Gastrocnemius medialis (tissue), 4 donors: ENCODE results near the gene CCDC93. TPM values are rescaled to one million over a fixed set of nuclear protein-coding genes. Genes with fewer than 3 reads are reported as not detected.

ENCODE experiments used
- ATAC-seq, 2 donors: fragments of 150-250 bp; one replicate each; pipeline ENCODE4 v1.9.1; 2016
- DNase-seq, 2 donors: peaks; one replicate each; pipeline ENCODE4 v3.0.0-alpha.2; 2019
- H3K27ac ChIP-seq, 4 donors: fragments of 200-600 bp; sonication (generic); 1 replicate in 1 of 4; 2 replicates in 3 of 4; pipeline ENCODE4 v1.5.1; 2016 to 2018; ENCODE audit warnings: mild to moderate bottlenecking in 2 of 4, moderate library complexity in 1 of 4
- H3K27me3 ChIP-seq, 3 donors: fragments of 200-600 bp; sonication (generic) in 2 of 3; 1 replicate in 1 of 3; 2 replicates in 2 of 3; pipeline versions ENCODE4 v1.5.1 to v1.6.0; 2016 to 2019; ENCODE audit warnings: mild to moderate bottlenecking in 1 of 3, moderate library complexity in 1 of 3
- H3K36me3 ChIP-seq, 2 donors: fragments of 200-600 bp; sonication (generic) in 1 of 2; one replicate each; pipeline ENCODE4 v1.5.1; 2017 to 2018
- H3K4me1 ChIP-seq, 2 donors: fragments of 200-600 bp; sonication (generic) in 1 of 2; one replicate each; pipeline ENCODE4 v1.5.1; 2016 to 2017; ENCODE audit warnings: mild to moderate bottlenecking in 2 of 2
- H3K4me3 ChIP-seq, 4 donors: fragments of 200-600 bp; sonication (generic) in 3 of 4; 1 replicate in 1 of 4; 2 replicates in 3 of 4; pipeline ENCODE4 v1.5.1; 2016 to 2019; ENCODE audit warnings: mild to moderate bottlenecking in 2 of 4
- H3K9me3 ChIP-seq, 3 donors: fragments of 200-600 bp; sonication (generic) in 2 of 3; 1 replicate in 1 of 3; 2 replicates in 2 of 3; pipeline ENCODE4 v1.5.1; 2016 to 2019
- CTCF ChIP-seq, 5 experiments: fragments of 450-650 bp in 3 of 5; fragments of 200-600 bp in 2 of 5; sonication (generic) in 2 of 5; IDR thresholded peaks in 4 of 5; conservative IDR thresholded peaks in 1 of 5; 1 replicate in 4 of 5; 2 replicates in 1 of 5; pipeline ENCODE4 v1.5.1; 2016 to 2019; ENCODE audit warnings: antibody characterized with exemption in 5 of 5, mild to moderate bottlenecking in 3 of 5, moderate library complexity in 3 of 5
- POLR2A ChIP-seq, 2 donors: fragments of 450-650 bp; IDR thresholded peaks; one replicate each; pipeline ENCODE4 v1.6.1; 2017; ENCODE audit warnings: antibody characterized with exemption in 2 of 2, mild to moderate bottlenecking in 2 of 2, moderate library complexity in 2 of 2
- in situ Hi-C, 4 donors: fragments of 200-750 bp; cut with MboI; loops; one replicate each; pipeline versions ENCODE4 v1.15.0 to v1.8.0; 2017; ENCODE audit warnings: low sequenced_read_pairs in 4 of 4
- intact Hi-C: fragments of 100-400 bp; cut with DNase I; formaldehyde crosslinking; loops from one replicate; pipeline ENCODE4 v1.15.1; 2023; ENCODE audit warnings: low total_unique reads
- total RNA-seq, 4 donors: library from RNA; depleted of rRNA; stranded (reverse); fragments of >200 nt; gene quantifications; one replicate each; pipeline versions ENCODE4 v1.1.0 to v1.2.3, GENCODE V29; 2016

The CCDC93 gene
- total RNA-seq, 4 donors from 2014 or later, result 9.6 to 13.6 (median 12.8) TPM

GRCh38 chr2:117952701-117953100, 61.2 kb downstream of the CCDC93 start:
- H3K4me1 ChIP-seq, result no peaks in the 10 kb centered on the region
- in situ Hi-C loops, result no loop called here
- TF ChIP-seq POLR2A (IDR thresholded peaks at IDR 0.05) (no peak), CTCF (IDR thresholded peaks at IDR 0.05 in 4 of 5, conservative IDR thresholded peaks at IDR 0.05 in 1 of 5) (no peak)

GRCh38 chr2:117952228-117952627, 61.6 kb downstream of the CCDC93 start:
- Histone ChIP-seq H3K36me3 (peaks cover 7 to 94% of the 10 kb centered on the region in 2 donors), H3K9me3 (no peaks in the 10 kb centered on the region), H3K27me3 (no peaks in the 10 kb centered on the region), H3K4me1 (no peaks in the 10 kb centered on the region), H3K4me3 (no peak overlapping the region), H3K27ac (no peak overlapping the region)
- ATAC-seq (no peak), DNase-seq (no peak)
- no peak for TF ChIP-seq POLR2A (IDR thresholded peaks at IDR 0.05)
- no peak for TF ChIP-seq CTCF (IDR thresholded peaks at IDR 0.05 in 4 of 5, conservative IDR thresholded peaks at IDR 0.05 in 1 of 5)
- in situ Hi-C loops (no loop called here), intact Hi-C loops (no loop called here)

More at GRCh38 chr2:117952701-117953100, 61.2 kb downstream of the CCDC93 start:
- no peak overlapping the region for H3K27ac ChIP-seq
- no peaks in the 10 kb centered on the region for H3K9me3 ChIP-seq
- no peak overlapping the region for H3K4me3 ChIP-seq
- no peak for DNase-seq
- H3K36me3 ChIP-seq, result peaks cover 7 to 97% of the 10 kb centered on the region in 2 donors
- intact Hi-C loops, result no loop called here
- H3K27me3 ChIP-seq, result no peaks in the 10 kb centered on the region
- no peak for ATAC-seq

- Histone ChIP-seq H3K4me3 (no peak overlapping the region), H3K36me3 (peaks cover 7 to 97% of the 10 kb centered on the region in 2 donors), H3K27me3 (no peaks in the 10 kb centered on the region), H3K9me3 (no peaks in the 10 kb centered on the region), H3K4me1 (no peaks in the 10 kb centered on the region), H3K27ac (no peak overlapping the region)
- DNase-seq (no peak), ATAC-seq (no peak)
- in situ Hi-C loops (no loop called here), intact Hi-C loops (no loop called here)
- TF ChIP-seq CTCF (IDR thresholded peaks at IDR 0.05 in 4 of 5, conservative IDR thresholded peaks at IDR 0.05 in 1 of 5), result no peak
- no peak for TF ChIP-seq POLR2A (IDR thresholded peaks at IDR 0.05)
Observed at GRCh38 chr2:117949806-117950205, 64.1 kb downstream of the CCDC93 start.

- no peak for ATAC-seq
- H3K4me1 ChIP-seq, result no peaks in the 10 kb centered on the region
- intact Hi-C loops, result no loop called here
- H3K27ac ChIP-seq, result no peak overlapping the region
- TF ChIP-seq CTCF (IDR thresholded peaks at IDR 0.05 in 4 of 5, conservative IDR thresholded peaks at IDR 0.05 in 1 of 5) (no peak), POLR2A (IDR thresholded peaks at IDR 0.05) (no peak)
- no peak for DNase-seq
- in situ Hi-C loops, result no loop called here
- peaks cover 7 to 97% of the 10 kb centered on the region in 2 donors for H3K36me3 ChIP-seq
- no peaks in the 10 kb centered on the region for H3K9me3 ChIP-seq
- no peaks in the 10 kb centered on the region for H3K27me3 ChIP-seq
- no peak overlapping the region for H3K4me3 ChIP-seq
Observed at GRCh38 chr2:117948615-117949014, 65.3 kb downstream of the CCDC93 start.

GRCh38 chr2:117945296-117945695, 68.6 kb downstream of the CCDC93 start:
- TF ChIP-seq POLR2A (IDR thresholded peaks at IDR 0.05), result no peak
- no peak for TF ChIP-seq CTCF (IDR thresholded peaks at IDR 0.05 in 4 of 5, conservative IDR thresholded peaks at IDR 0.05 in 1 of 5)
- in situ Hi-C loops, result no loop called here

More at GRCh38 chr2:117945296-117945695, 68.6 kb downstream of the CCDC93 start:
- no peak overlapping the region for H3K4me3 ChIP-seq
- H3K27ac ChIP-seq, result no peak overlapping the region
- peaks cover 5 to 86% of the 10 kb centered on the region in 2 donors for H3K36me3 ChIP-seq
- no peaks in the 10 kb centered on the region for H3K27me3 ChIP-seq
- intact Hi-C loops, result no loop called here
- DNase-seq (no peak), ATAC-seq (no peak)
- H3K9me3 ChIP-seq, result no peaks in the 10 kb centered on the region
- H3K4me1 ChIP-seq, result peaks cover 0 to 7% of the 10 kb centered on the region in 2 donors
